Loucy (cell line): ENCODE measurements around the gene RHOF.

ENCODE experiments used
- H2AFZ ChIP-seq: fragments of 200-600 bp; sonication (generic); 2 replicates; pipeline ENCODE4 v1.6.0; 2016; ENCODE audit warnings: antibody characterized with exemption, mild to moderate bottlenecking, low read length, moderate library complexity
- H3F3A ChIP-seq: fragments of 200-600 bp; 2 replicates; pipeline ENCODE4 v1.6.0; 2016; ENCODE audit warnings: antibody characterized with exemption, low read depth, mild to moderate bottlenecking
- H3K27me3 ChIP-seq: fragments of 200-600 bp; sonication (generic); 2 replicates; pipeline ENCODE4 v1.6.1; 2014; ENCODE audit warnings: low read length, mild to moderate bottlenecking; ENCODE audit not compliant: insufficient read depth, poor library complexity, severe bottlenecking
- H3K36me3 ChIP-seq: fragments of 200-600 bp; sonication (generic); 2 replicates; pipeline ENCODE4 v1.6.1; 2016; ENCODE audit warnings: low read length; ENCODE audit not compliant: insufficient read depth
- H3K4me1 ChIP-seq: fragments of 200-600 bp; sonication (generic); 2 replicates; pipeline ENCODE4 v1.5.1; 2014; ENCODE audit warnings: low read length, mild to moderate bottlenecking; ENCODE audit not compliant: insufficient read depth, poor library complexity, severe bottlenecking
- H3K4me2 ChIP-seq: fragments of 200-600 bp; sonication (generic); 2 replicates; pipeline ENCODE4 v1.6.0; 2014; ENCODE audit warnings: antibody characterized with exemption, low read length, low read depth, mild to moderate bottlenecking; ENCODE audit not compliant: poor library complexity, severe bottlenecking
- H3K4me3 ChIP-seq: fragments of 200-600 bp; sonication (generic); 2 replicates; pipeline ENCODE4 v1.5.1; 2014; ENCODE audit warnings: low read length, mild to moderate bottlenecking, mixed read lengths; ENCODE audit not compliant: poor library complexity, severe bottlenecking
- H3K79me2 ChIP-seq: fragments of 200-600 bp; sonication (generic); 2 replicates; pipeline ENCODE4 v1.6.1; 2014; ENCODE audit warnings: low read length; ENCODE audit not compliant: insufficient read depth
- H3K9ac ChIP-seq: fragments of 200-600 bp; sonication (generic); 2 replicates; pipeline ENCODE4 v1.6.0; 2014; ENCODE audit warnings: mild to moderate bottlenecking, low read depth, low read length, moderate library complexity; ENCODE audit not compliant: poor library complexity, severe bottlenecking
- H3K9me2 ChIP-seq: fragments of 200-600 bp; sonication (generic); replicated peaks from 2 replicates; pipeline ENCODE4 v1.6.1; 2016; ENCODE audit warnings: low read depth, low read length, mixed read lengths
- H3K9me3 ChIP-seq: fragments of 200-600 bp; sonication (generic); 2 replicates; pipeline ENCODE4 v1.6.1; 2014; ENCODE audit warnings: mild to moderate bottlenecking, antibody characterized with exemption, low read length, low read depth; ENCODE audit not compliant: insufficient read depth
- H4K20me1 ChIP-seq: fragments of 200-600 bp; sonication (generic); 2 replicates; pipeline ENCODE4 v1.6.0; 2014; ENCODE audit warnings: antibody characterized with exemption, low read length, mild to moderate bottlenecking; ENCODE audit not compliant: insufficient read depth, poor library complexity, severe bottlenecking
- CTCF ChIP-seq: fragments of 200-600 bp; sonication (generic); conservative IDR thresholded peaks from 2 replicates; pipeline ENCODE4 v1.5.1; 2014; ENCODE audit warnings: mild to moderate bottlenecking, antibody characterized with exemption, low read length
- EZH2phosphoT487 ChIP-seq: fragments of 200-600 bp; IDR thresholded peaks from 2 replicates; pipeline ENCODE4 v1.6.1; 2018; ENCODE audit warnings: antibody characterized with exemption, mild to moderate bottlenecking, moderate library complexity, borderline replicate concordance

RHOF gene

GRCh38 chr12:121783766-121784165 is 9.7 kb downstream of the RHOF start:
- Histone ChIP-seq H3K9me3 (no peaks in the 10 kb centered on the region), H3K27me3 (no peaks in the 10 kb centered on the region), H3K4me1 (peaks cover 30% of the 10 kb centered on the region), H2AFZ (no peak overlapping the region), H3K36me3 (peaks cover 29% of the 10 kb centered on the region; the same call in 1 of the 2 replicates), H3K9ac (no peak overlapping the region), H3K4me3 (no peak overlapping the region), H3K4me2 (no peak overlapping the region), H3F3A (no peaks in the 10 kb centered on the region; the same call in 1 of the 2 replicates), H4K20me1 (peaks cover 20% of the 10 kb centered on the region), H3K79me2 (peaks cover 71% of the 10 kb centered on the region), H3K9me2 (no peaks in the 10 kb centered on the region)
- TF ChIP-seq EZH2phosphoT487, result no peak
- TF ChIP-seq CTCF, result no peak

GRCh38 chr12:121781998-121782979 is 11.2 kb downstream of the RHOF start:
- H3K36me3 ChIP-seq, result peaks cover 41% of the 10 kb centered on the region; the same call in 1 of the 2 replicates
- no peak for TF ChIP-seq CTCF
- no peaks in the 10 kb centered on the region; the same call in 1 of the 2 replicates for H3F3A ChIP-seq
- H3K9me2 ChIP-seq, result no peaks in the 10 kb centered on the region
- no peak overlapping the region for H3K4me2 ChIP-seq
- H3K9me3 ChIP-seq, result no peaks in the 10 kb centered on the region
- peaks cover 17% of the 10 kb centered on the region for H3K4me1 ChIP-seq
- H2AFZ ChIP-seq, result no peak overlapping the region
- H3K79me2 ChIP-seq, result peaks cover 56% of the 10 kb centered on the region
- H3K4me3 ChIP-seq, result no peak overlapping the region
- peaks cover 10% of the 10 kb centered on the region for H4K20me1 ChIP-seq
- no peaks in the 10 kb centered on the region for H3K27me3 ChIP-seq
- no peak overlapping the region for H3K9ac ChIP-seq

GRCh38 chr12:121781484-121781997 is 11.9 kb downstream of the RHOF start:
- Histone ChIP-seq H3K4me3 (no peak overlapping the region), H3K4me1 (peaks cover 12% of the 10 kb centered on the region), H3K36me3 (peaks cover 42% of the 10 kb centered on the region; the same call in 1 of the 2 replicates)

More at GRCh38 chr12:121781484-121781997, 11.9 kb downstream of the RHOF start:
- Histone ChIP-seq H4K20me1 (peaks cover 10% of the 10 kb centered on the region), H3K4me2 (no peak overlapping the region), H3K9me2 (no peaks in the 10 kb centered on the region), H3K27me3 (no peaks in the 10 kb centered on the region), H3K9ac (no peak overlapping the region), H3K79me2 (peaks cover 49% of the 10 kb centered on the region), H3K9me3 (no peaks in the 10 kb centered on the region), H2AFZ (no peak overlapping the region), H3F3A (no peaks in the 10 kb centered on the region; the same call in 1 of the 2 replicates)
- TF ChIP-seq EZH2phosphoT487, result no peak
- no peak for TF ChIP-seq CTCF
